HG03571 (cell line): ENCODE results near the gene SUGCT.

Experiments used
- ATAC-seq: cut with Tn5 transposase; IDR thresholded peaks from one replicate; pipeline ENCODE4 v1.9.1; 2021; ENCODE audit not compliant: unreplicated experiment

Gene SUGCT

GRCh38 chr7:40802497-40802896 is 667.7 kb downstream of the SUGCT start:
- ATAC-seq, result no peak

GRCh38 chr7:40804477-40805215 is 669.8 kb downstream of the SUGCT start:
- no peak for ATAC-seq

GRCh38 chr7:40805361-40805760 is 670.6 kb downstream of the SUGCT start:
- ATAC-seq, result no peak

GRCh38 chr7:40808378-40808942 is 673.7 kb downstream of the SUGCT start:
- ATAC-seq, result no peak

- no peak for ATAC-seq
Observed at GRCh38 chr7:40810274-40810673, 675.5 kb downstream of the SUGCT start.

GRCh38 chr7:40811666-40812065 is 676.9 kb downstream of the SUGCT start:
- ATAC-seq, result no peak

GRCh38 chr7:40815022-40815421 is 680.2 kb downstream of the SUGCT start:
- ATAC-seq, result no peak

- ATAC-seq, result no peak
Observed at GRCh38 chr7:40815512-40815911, 680.7 kb downstream of the SUGCT start.

- ATAC-seq, result no peak
Observed at GRCh38 chr7:40822861-40823260, 688.1 kb downstream of the SUGCT start.

- ATAC-seq, result no peak
Observed at GRCh38 chr7:40824461-40824860, 689.7 kb downstream of the SUGCT start.

GRCh38 chr7:40826411-40827221 is 691.8 kb downstream of the SUGCT start:
- no peak for ATAC-seq

GRCh38 chr7:40827222-40828085 is 692.6 kb downstream of the SUGCT start:
- no peak for ATAC-seq

GRCh38 chr7:40828686-40829600 is 694.1 kb downstream of the SUGCT start:
- no peak for ATAC-seq

- ATAC-seq, result no peak
Observed at GRCh38 chr7:40833191-40833887, 698.5 kb downstream of the SUGCT start.

GRCh38 chr7:40833888-40834234 is 699.1 kb downstream of the SUGCT start:
- no peak for ATAC-seq

GRCh38 chr7:40836218-40836617 is 701.4 kb downstream of the SUGCT start:
- no peak for ATAC-seq

- ATAC-seq, result no peak
Observed at GRCh38 chr7:40839881-40840280, 705.1 kb downstream of the SUGCT start.

GRCh38 chr7:40840990-40841389 is 706.2 kb downstream of the SUGCT start:
- no peak for ATAC-seq

- ATAC-seq, result no peak
Observed at GRCh38 chr7:40842641-40843040, 707.8 kb downstream of the SUGCT start.
